ENCODE measurements around the gene MPPED2.

MPPED2 gene

DNA sequence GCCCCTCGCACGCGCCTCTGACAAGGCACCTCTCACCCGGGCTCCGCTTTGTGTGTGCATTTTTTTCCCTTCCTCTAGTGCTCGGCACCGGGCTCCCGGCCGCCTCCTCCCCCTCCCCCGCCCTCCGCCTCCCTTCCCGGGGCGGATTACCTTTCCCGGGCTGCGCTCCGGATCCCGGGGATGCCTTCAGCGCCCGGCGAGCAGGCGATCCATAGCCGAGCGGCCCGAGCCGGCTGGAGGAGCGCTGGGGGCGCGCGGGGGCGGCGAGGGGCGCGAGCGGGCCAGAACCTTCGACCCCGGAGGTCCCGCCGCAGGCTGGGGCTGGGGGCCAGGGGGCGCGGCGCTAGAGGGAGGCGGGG, 282 bp downstream of the MPPED2 start:
- Histone ChIP-seq H3K27ac (replicated peaks) (no peak overlapping the region), H3K27me3 (ENCODE audit: insufficient read depth, poor library complexity, severe bottlenecking) (peaks cover 18% of the 10 kb centered on the region), H3K4me3 (replicated peaks; ENCODE audit: insufficient read depth, low read length) (peak overlapping the region; percentile 41)
- no peak for DNase-seq (ENCODE audit: low read depth in 1 of 2, low spot score in 1 of 2)
- TF ChIP-seq SPI1 (IDR thresholded peaks at IDR 0.05; ENCODE audit: borderline replicate concordance, low read depth), result no peak
- TF ChIP-seq, protein P1, sequence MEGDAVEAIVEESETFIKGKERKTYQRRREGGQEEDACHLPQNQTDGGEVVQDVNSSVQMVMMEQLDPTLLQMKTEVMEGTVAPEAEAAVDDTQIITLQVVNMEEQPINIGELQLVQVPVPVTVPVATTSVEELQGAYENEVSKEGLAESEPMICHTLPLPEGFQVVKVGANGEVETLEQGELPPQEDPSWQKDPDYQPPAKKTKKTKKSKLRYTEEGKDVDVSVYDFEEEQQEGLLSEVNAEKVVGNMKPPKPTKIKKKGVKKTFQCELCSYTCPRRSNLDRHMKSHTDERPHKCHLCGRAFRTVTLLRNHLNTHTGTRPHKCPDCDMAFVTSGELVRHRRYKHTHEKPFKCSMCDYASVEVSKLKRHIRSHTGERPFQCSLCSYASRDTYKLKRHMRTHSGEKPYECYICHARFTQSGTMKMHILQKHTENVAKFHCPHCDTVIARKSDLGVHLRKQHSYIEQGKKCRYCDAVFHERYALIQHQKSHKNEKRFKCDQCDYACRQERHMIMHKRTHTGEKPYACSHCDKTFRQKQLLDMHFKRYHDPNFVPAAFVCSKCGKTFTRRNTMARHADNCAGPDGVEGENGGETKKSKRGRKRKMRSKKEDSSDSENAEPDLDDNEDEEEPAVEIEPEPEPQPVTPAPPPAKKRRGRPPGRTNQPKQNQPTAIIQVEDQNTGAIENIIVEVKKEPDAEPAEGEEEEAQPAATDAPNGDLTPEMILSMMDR (IDR thresholded peaks at IDR 0.05; ENCODE audit: insufficient read depth, low read length), result no peak
- TF ChIP-seq, protein P2, sequence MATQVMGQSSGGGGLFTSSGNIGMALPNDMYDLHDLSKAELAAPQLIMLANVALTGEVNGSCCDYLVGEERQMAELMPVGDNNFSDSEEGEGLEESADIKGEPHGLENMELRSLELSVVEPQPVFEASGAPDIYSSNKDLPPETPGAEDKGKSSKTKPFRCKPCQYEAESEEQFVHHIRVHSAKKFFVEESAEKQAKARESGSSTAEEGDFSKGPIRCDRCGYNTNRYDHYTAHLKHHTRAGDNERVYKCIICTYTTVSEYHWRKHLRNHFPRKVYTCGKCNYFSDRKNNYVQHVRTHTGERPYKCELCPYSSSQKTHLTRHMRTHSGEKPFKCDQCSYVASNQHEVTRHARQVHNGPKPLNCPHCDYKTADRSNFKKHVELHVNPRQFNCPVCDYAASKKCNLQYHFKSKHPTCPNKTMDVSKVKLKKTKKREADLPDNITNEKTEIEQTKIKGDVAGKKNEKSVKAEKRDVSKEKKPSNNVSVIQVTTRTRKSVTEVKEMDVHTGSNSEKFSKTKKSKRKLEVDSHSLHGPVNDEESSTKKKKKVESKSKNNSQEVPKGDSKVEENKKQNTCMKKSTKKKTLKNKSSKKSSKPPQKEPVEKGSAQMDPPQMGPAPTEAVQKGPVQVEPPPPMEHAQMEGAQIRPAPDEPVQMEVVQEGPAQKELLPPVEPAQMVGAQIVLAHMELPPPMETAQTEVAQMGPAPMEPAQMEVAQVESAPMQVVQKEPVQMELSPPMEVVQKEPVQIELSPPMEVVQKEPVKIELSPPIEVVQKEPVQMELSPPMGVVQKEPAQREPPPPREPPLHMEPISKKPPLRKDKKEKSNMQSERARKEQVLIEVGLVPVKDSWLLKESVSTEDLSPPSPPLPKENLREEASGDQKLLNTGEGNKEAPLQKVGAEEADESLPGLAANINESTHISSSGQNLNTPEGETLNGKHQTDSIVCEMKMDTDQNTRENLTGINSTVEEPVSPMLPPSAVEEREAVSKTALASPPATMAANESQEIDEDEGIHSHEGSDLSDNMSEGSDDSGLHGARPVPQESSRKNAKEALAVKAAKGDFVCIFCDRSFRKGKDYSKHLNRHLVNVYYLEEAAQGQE (IDR thresholded peaks at IDR 0.05; ENCODE audit: insufficient replicate concordance, low read depth), result no peak
- no peak for TF ChIP-seq GABPA (IDR thresholded peaks at IDR 0.05; ENCODE audit: low read depth)
- TF ChIP-seq POLR2AphosphoS5 (IDR thresholded peaks at IDR 0.05; ENCODE audit: low read depth), result no peak

DNA sequence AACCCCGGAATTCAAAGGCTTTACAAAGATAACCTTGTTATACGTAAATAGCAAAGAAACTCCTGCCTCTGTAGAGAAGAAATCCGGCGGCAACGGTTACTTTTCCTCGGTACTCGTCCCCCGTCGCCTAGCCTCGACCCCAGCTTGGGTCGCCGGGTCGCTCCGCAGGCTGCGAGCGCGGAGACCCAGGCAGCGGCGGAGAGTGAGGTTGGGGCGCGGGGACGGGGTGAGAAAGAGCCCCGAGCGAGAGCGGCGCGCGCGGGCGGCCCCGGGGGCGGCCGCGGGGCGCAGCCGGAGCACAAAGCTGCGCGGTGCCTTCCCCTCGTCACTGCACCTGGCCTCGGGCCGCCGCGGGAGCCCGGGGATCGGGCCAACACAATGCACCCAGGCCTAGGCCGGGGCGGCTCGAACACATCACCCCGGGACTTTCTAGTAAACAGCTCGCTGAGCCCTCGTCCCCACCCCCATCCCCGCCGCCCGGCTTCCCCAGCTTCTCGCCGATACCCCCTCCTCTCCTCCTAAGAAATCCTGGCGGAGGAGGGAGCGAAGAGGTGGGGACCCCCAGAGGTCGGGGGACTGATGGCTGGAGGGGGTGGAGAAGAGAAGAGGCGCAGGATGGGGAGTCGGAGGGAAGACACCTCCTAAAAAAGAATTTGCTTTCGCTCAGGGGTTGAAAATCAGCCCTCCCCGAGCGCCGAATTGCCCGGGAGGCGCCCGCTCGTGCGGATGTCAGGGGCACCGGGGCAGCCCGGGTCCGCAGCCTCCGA, 845 bp downstream of the MPPED2 start:
- no peak for TF ChIP-seq SPI1 (IDR thresholded peaks at IDR 0.05; ENCODE audit: borderline replicate concordance, low read depth)
- TF ChIP-seq POLR2AphosphoS5 (IDR thresholded peaks at IDR 0.05; ENCODE audit: low read depth), result no peak
- no peak for TF ChIP-seq GABPA (IDR thresholded peaks at IDR 0.05; ENCODE audit: low read depth)
- Histone ChIP-seq H3K27me3 (ENCODE audit: insufficient read depth, poor library complexity, severe bottlenecking) (peaks cover 18% of the 10 kb centered on the region), H3K27ac (replicated peaks) (no peak overlapping the region), H3K4me3 (replicated peaks; ENCODE audit: insufficient read depth, low read length) (peak overlapping the region; percentile 41)
- DNase-seq (ENCODE audit: low read depth in 1 of 2, low spot score in 1 of 2), result no peak

DNA sequence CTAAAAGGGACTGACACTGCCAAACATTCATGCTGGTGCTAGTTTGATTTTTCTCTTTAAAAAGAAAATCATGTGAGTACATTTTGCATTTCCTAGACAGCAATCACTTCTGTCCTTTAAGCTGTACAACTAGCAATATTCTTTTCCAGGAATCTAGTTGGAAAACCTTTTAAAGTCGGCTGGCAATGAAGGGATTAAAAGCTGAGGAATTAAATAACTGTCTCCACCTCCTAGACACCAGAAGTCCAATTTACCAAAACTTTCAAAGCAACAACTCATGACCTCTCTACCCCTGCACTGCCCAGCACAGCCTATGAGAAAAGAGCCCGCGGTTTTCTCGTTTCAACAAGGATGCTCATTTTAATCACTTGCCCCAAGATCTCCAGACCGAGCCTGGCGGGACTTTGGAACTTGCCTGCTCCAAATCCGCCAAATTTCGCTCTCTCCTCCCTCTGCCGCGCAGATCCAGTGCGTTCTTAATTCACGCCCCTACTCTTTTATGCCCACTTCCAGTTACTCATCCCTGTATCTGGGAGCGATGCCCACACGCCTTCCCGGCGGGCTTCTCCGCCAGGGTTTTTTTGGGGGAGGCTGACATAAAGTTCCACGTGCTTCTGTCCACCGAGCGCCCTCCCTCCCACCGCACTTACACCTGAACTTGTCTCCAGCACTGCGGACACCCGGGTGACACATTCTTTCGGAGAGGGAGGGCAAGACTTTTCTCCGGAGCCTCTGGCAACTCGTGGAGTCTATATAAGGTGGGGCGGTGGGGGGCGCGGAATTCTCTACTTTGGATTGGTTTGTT, 2.5 kb downstream of the MPPED2 start:
- Histone ChIP-seq H3K27ac (replicated peaks) (no peak overlapping the region), H3K4me3 (replicated peaks; ENCODE audit: insufficient read depth, low read length) (no peak overlapping the region), H3K27me3 (ENCODE audit: insufficient read depth, poor library complexity, severe bottlenecking) (peaks cover 18% of the 10 kb centered on the region)
- no peak for DNase-seq (ENCODE audit: low read depth in 1 of 2, low spot score in 1 of 2)
- no peak for TF ChIP-seq SPI1 (IDR thresholded peaks at IDR 0.05; ENCODE audit: borderline replicate concordance, low read depth)
- no peak for TF ChIP-seq GABPA (IDR thresholded peaks at IDR 0.05; ENCODE audit: low read depth)
- TF ChIP-seq, protein P2 (IDR thresholded peaks at IDR 0.05; ENCODE audit: insufficient replicate concordance, low read depth), result no peak
- TF ChIP-seq POLR2AphosphoS5 (IDR thresholded peaks at IDR 0.05; ENCODE audit: low read depth), result no peak
- TF ChIP-seq, protein P1 (IDR thresholded peaks at IDR 0.05; ENCODE audit: insufficient read depth, low read length), result no peak

DNA sequence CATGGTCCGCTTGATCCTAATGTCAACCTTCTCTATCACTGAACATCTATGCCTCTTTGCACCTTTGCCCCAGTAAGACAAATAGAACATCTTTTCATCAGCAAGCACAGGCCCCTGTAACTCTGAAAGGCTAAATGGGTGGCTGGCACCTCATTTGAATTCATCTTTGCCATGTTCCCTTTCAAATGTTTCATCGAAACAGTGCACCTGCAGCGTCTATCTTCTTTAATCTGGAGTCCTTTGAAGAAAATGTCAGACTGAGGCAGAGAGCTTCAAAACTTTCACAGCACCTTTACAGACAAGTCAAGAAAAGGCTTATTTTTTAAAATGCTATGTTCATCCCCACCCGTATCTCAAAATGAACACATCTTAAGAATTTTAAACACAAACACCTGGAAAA, 3.4 kb downstream of the MPPED2 start:
- H3K4me3 ChIP-seq (replicated peaks; ENCODE audit: insufficient read depth, low read length), result no peak overlapping the region
- no peak for DNase-seq (ENCODE audit: low read depth in 1 of 2, low spot score in 1 of 2)
- peaks cover 18% of the 10 kb centered on the region for H3K27me3 ChIP-seq (ENCODE audit: insufficient read depth, poor library complexity, severe bottlenecking)
- no peak overlapping the region for H3K27ac ChIP-seq (replicated peaks)
- TF ChIP-seq GABPA (IDR thresholded peaks at IDR 0.05; ENCODE audit: low read depth) (no peak), POLR2AphosphoS5 (IDR thresholded peaks at IDR 0.05; ENCODE audit: low read depth) (no peak), SPI1 (IDR thresholded peaks at IDR 0.05; ENCODE audit: borderline replicate concordance, low read depth) (no peak)
- TF ChIP-seq, protein P1 (IDR thresholded peaks at IDR 0.05; ENCODE audit: insufficient read depth, low read length), result no peak
- TF ChIP-seq, protein P2 (IDR thresholded peaks at IDR 0.05; ENCODE audit: insufficient replicate concordance, low read depth), result no peak

Measured in HL-60 (cell line).